Osteocyte (in vitro differentiated cells): Measurements from ENCODE around the gene HSD17B14. TPM values are rescaled to one million over a fixed set of nuclear protein-coding genes. Genes with fewer than 3 reads are reported as not detected.
"Not testable (repeated sequence)": the region's sequence is repeated elsewhere in the genome, so short reads cannot be mapped to it uniquely, and the experiment has no call there.

Source experiments
- DNase-seq: peaks from one replicate; pipeline ENCODE4 v3.0.0; 2021; ENCODE audit warnings: mixed read lengths; ENCODE audit not compliant: unreplicated experiment; ENCODE audit errors: extremely low spot score
- H3K27ac Mint-ChIP-seq: one replicate; pipeline ENCODE4 v1.8.0; 2021; ENCODE audit warnings: mild to moderate bottlenecking, mixed read lengths; ENCODE audit not compliant: unreplicated experiment
- H3K27me3 Mint-ChIP-seq: one replicate; pipeline ENCODE4 v1.8.0; 2021; ENCODE audit warnings: mixed read lengths; ENCODE audit not compliant: unreplicated experiment
- H3K36me3 Mint-ChIP-seq: one replicate; pipeline ENCODE4 v1.8.0; 2021; ENCODE audit warnings: mixed read lengths; ENCODE audit not compliant: unreplicated experiment
- H3K4me1 Mint-ChIP-seq: one replicate; pipeline ENCODE4 v1.8.0; 2021; ENCODE audit warnings: mixed read lengths; ENCODE audit not compliant: unreplicated experiment
- H3K4me3 Mint-ChIP-seq: one replicate; pipeline ENCODE4 v1.8.0; 2021; ENCODE audit warnings: mild to moderate bottlenecking, moderate library complexity, mixed read lengths; ENCODE audit not compliant: unreplicated experiment
- H3K9me3 Mint-ChIP-seq: one replicate; pipeline ENCODE4 v1.8.0; 2021; ENCODE audit warnings: mixed read lengths; ENCODE audit not compliant: unreplicated experiment
- total RNA-seq: library from RNA; stranded (reverse); gene quantifications from 2 replicates; pipeline ENCODE4 v1.2.1, GENCODE V29; 2021
- TF ChIP-seq, protein P1 (sequence below): fragments of 200-600 bp; sonication (generic); IDR thresholded peaks from 2 replicates; pipeline ENCODE4 v1.5.0; 2021; ENCODE audit warnings: antibody characterized with exemption, mild to moderate bottlenecking, moderate library complexity

The HSD17B14 gene
- total RNA-seq, 1 donor from 2014 or later, result 23.9 TPM

- Mint-ChIP-seq H3K4me1 (peaks cover 37% of the 10 kb centered on the region), H3K4me3 (peak overlapping the region; percentile 97), H3K27ac (peak overlapping the region; percentile 100), H3K36me3 (peaks cover 43% of the 10 kb centered on the region), H3K27me3 (no peaks in the 10 kb centered on the region), H3K9me3 (no peaks in the 10 kb centered on the region)
- DNase-seq, result no peak
- TF ChIP-seq, protein P1, sequence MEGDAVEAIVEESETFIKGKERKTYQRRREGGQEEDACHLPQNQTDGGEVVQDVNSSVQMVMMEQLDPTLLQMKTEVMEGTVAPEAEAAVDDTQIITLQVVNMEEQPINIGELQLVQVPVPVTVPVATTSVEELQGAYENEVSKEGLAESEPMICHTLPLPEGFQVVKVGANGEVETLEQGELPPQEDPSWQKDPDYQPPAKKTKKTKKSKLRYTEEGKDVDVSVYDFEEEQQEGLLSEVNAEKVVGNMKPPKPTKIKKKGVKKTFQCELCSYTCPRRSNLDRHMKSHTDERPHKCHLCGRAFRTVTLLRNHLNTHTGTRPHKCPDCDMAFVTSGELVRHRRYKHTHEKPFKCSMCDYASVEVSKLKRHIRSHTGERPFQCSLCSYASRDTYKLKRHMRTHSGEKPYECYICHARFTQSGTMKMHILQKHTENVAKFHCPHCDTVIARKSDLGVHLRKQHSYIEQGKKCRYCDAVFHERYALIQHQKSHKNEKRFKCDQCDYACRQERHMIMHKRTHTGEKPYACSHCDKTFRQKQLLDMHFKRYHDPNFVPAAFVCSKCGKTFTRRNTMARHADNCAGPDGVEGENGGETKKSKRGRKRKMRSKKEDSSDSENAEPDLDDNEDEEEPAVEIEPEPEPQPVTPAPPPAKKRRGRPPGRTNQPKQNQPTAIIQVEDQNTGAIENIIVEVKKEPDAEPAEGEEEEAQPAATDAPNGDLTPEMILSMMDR, result no peak
Measured at GRCh38 chr19:48873476-48874302, 37.4 kb upstream of the HSD17B14 start.

- Mint-ChIP-seq H3K36me3 (peaks cover 38% of the 10 kb centered on the region), H3K4me3 (peak overlapping the region; percentile 97), H3K27ac (peak overlapping the region; percentile 100), H3K27me3 (no peaks in the 10 kb centered on the region), H3K4me1 (peaks cover 42% of the 10 kb centered on the region), H3K9me3 (no peaks in the 10 kb centered on the region)
- peak; percentile 89 for DNase-seq
- TF ChIP-seq, protein P1, result no peak
Measured at GRCh38 chr19:48872884-48873475, 36.7 kb upstream of the HSD17B14 start.

- Mint-ChIP-seq H3K36me3 (peaks cover 36% of the 10 kb centered on the region), H3K4me1 (peaks cover 47% of the 10 kb centered on the region), H3K27ac (peak within 1 kb of the TSS; percentile 100), H3K27me3 (no peaks in the 10 kb centered on the region), H3K9me3 (no peaks in the 10 kb centered on the region), H3K4me3 (peak within 1 kb of the TSS; percentile 97)
- TF ChIP-seq, protein P1, result peak; percentile 5
- peak; percentile 99 for DNase-seq
Measured at GRCh38 chr19:48872182-48872883, 36.0 kb upstream of the HSD17B14 start, which contains the start of gene PPP1R15A. PPP1R15A (plus strand) TSS chr19:48872421; CDS start chr19:48873234, 813 bp downstream.

- not testable (repeated sequence) for DNase-seq, H3K9me3 Mint-ChIP-seq, H3K27me3 Mint-ChIP-seq
- Mint-ChIP-seq H3K4me3 (peak overlapping the region; percentile 97), H3K4me1 (peaks cover 54% of the 10 kb centered on the region), H3K27ac (peak overlapping the region; percentile 100), H3K36me3 (peaks cover 36% of the 10 kb centered on the region)
Measured at GRCh38 chr19:48871471-48872181, 35.3 kb upstream of the HSD17B14 start.

GRCh38 chr19:48870048-48870447 lies 33.8 kb upstream of the HSD17B14 start:
- TF ChIP-seq, protein P1, result no peak
- Mint-ChIP-seq H3K4me3 (no peak overlapping the region), H3K36me3 (peaks cover 23% of the 10 kb centered on the region), H3K9me3 (no peaks in the 10 kb centered on the region), H3K4me1 (peaks cover 43% of the 10 kb centered on the region), H3K27ac (no peak overlapping the region), H3K27me3 (no peaks in the 10 kb centered on the region)
- DNase-seq, result no peak
